K562 (cell line): ENCODE results near the gene ENTPD8. TPM values are rescaled to one million over a fixed set of nuclear protein-coding genes. Genes with fewer than 3 reads are reported as not detected.

Experiments
- ATAC-seq: fragments of 200-7000 bp; cut with Tn5 transposase; 3 replicates; pipeline ENCODE4 v1.9.1; 2020; ENCODE audit warnings: moderate library complexity
- BruUV-seq: library from RNA; stranded (reverse); fragments of 400-500 nt; replicated peaks from 2 replicates; lab custom pipeline; 2021; lab: Mats Ljungman, UMichigan
- CTCF ChIA-PET: fragments of 300-600 bp; formaldehyde crosslinking; extraction: SDS; loops from one replicate; lab custom pipeline; 2021; ENCODE audit warnings: low intra/inter-chr PET ratio; lab: Yijun Ruan, JAX
- POLR2A ChIA-PET: fragments of 300-600, 350-650 bp; sonication (Branson Sonifier 250); formaldehyde crosslinking; extraction: SDS; loops from one replicate; lab custom pipeline; 2021; ENCODE audit warnings: antibody characterized with exemption, inconsistent platforms; lab: Yijun Ruan, JAX
- DNase-seq, 4 experiments: peaks; one replicate each; pipeline versions ENCODE4 v3.0.0 to v3.0.0-alpha.2; 2011 to 2018; ENCODE audit warnings: low spot score in 3 of 4, mixed read lengths in 3 of 4; ENCODE audit errors: extremely low read depth in 1 of 4
- FAIRE-seq: peaks from 2 replicates; lab custom pipeline; 2011; peaks lifted over from hg19 to GRCh38; lab: Jason Lieb, UNC
- H2AFZ ChIP-seq: 2 replicates; pipeline ENCODE4 v1.6.0; 2011; ENCODE audit warnings: low read depth, low read length, control low read depth, inconsistent platforms
- H3K27ac ChIP-seq: fragments of 200-600 bp; 3 replicates; pipeline ENCODE4 v1.8.0; 2011; ENCODE audit warnings: low read depth, mild to moderate bottlenecking, control low read depth, inconsistent platforms, low read length, moderate library complexity, mixed read lengths; ENCODE audit errors: extremely low read depth
- H3K27me3 ChIP-seq, 2 experiments: fragments of 300-600 bp in 1 of 2; 2 replicates in 1 of 2; 3 replicates in 1 of 2; pipeline versions ENCODE4 v1.6.0 to v1.8.0; 2011; ENCODE audit warnings: inconsistent platforms in 2 of 2, low read length in 2 of 2, mild to moderate bottlenecking in 1 of 2, mixed read lengths in 1 of 2, moderate library complexity in 1 of 2; ENCODE audit not compliant: control insufficient read depth in 2 of 2, insufficient read depth in 2 of 2
- H3K36me3 ChIP-seq: fragments of 300-600 bp; 3 replicates; pipeline ENCODE4 v1.8.0; 2011; ENCODE audit warnings: mild to moderate bottlenecking, low read length, inconsistent platforms; ENCODE audit not compliant: control insufficient read depth, insufficient read depth
- H3K4me1 ChIP-seq, 2 experiments: fragments of 200-600 bp in 1 of 2; replicated peaks in 1 of 2; 2 replicates in 1 of 2; 3 replicates in 1 of 2; pipeline versions ENCODE4 v1.5.1 to v1.8.0; 2011; ENCODE audit warnings: inconsistent platforms in 2 of 2, low read length in 2 of 2, mild to moderate bottlenecking in 1 of 2, mixed read lengths in 1 of 2, moderate library complexity in 1 of 2; ENCODE audit not compliant: control insufficient read depth in 2 of 2, insufficient read depth in 2 of 2
- H3K4me2 ChIP-seq: 2 replicates; pipeline ENCODE4 v1.6.1; 2011; ENCODE audit warnings: low read length, control low read depth, inconsistent platforms, mixed read lengths; ENCODE audit not compliant: insufficient read depth
- H3K4me3 ChIP-seq: fragments of 200-600 bp; sonication (generic), shearing (Covaris generic); 2 replicates; pipeline ENCODE4 v1.5.1; 2016; ENCODE audit warnings: control low read depth, inconsistent platforms
- H3K79me2 ChIP-seq: fragments of 200-600 bp; 3 replicates; pipeline ENCODE4 v1.8.0; 2011; ENCODE audit warnings: low read length, inconsistent platforms; ENCODE audit not compliant: control insufficient read depth, insufficient read depth
- H3K9ac ChIP-seq, 2 experiments: 2 replicates each; pipeline versions ENCODE4 v1.6.0 to v1.6.1; 2011; ENCODE audit warnings: low read depth in 2 of 2, low read length in 2 of 2, control low read depth in 1 of 2, inconsistent platforms in 1 of 2, mild to moderate bottlenecking in 1 of 2, mixed read lengths in 1 of 2; ENCODE audit not compliant: insufficient read depth in 1 of 2
- H3K9me1 ChIP-seq: one replicate; pipeline ENCODE4 v1.6.0; 2011; ENCODE audit warnings: inconsistent platforms, mild to moderate bottlenecking, low read length, moderate library complexity; ENCODE audit not compliant: control insufficient read depth, insufficient read depth
- H3K9me3 ChIP-seq: replicated peaks from 2 replicates; pipeline ENCODE4 v1.5.1; 2011; ENCODE audit warnings: low read depth, low read length, inconsistent platforms; ENCODE audit not compliant: control insufficient read depth, insufficient read depth
- H4K20me1 ChIP-seq: replicated peaks from 2 replicates; pipeline ENCODE4 v1.6.1; 2011; ENCODE audit warnings: low read length, inconsistent platforms, mixed read lengths; ENCODE audit not compliant: control insufficient read depth, insufficient read depth
- ASH1L ChIP-seq: fragments of 450-650 bp; IDR thresholded peaks from 2 replicates; pipeline ENCODE4 v1.6.1; 2018; ENCODE audit warnings: borderline replicate concordance, mild to moderate bottlenecking, low read depth; ENCODE audit not compliant: partially characterized antibody
- ATF4 ChIP-seq: fragments of 450-650 bp; formaldehyde crosslinking; IDR thresholded peaks from 2 replicates; pipeline ENCODE4 v1.4.0; 2022; ENCODE audit warnings: mild to moderate bottlenecking, moderate library complexity
- BRCA1 ChIP-seq, 2 experiments: fragments of 450-650 bp in 1 of 2; sonication (generic) in 1 of 2; formaldehyde crosslinking in 1 of 2; IDR thresholded peaks; 2 replicates each; pipeline versions ENCODE4 v1.5.0 to v1.6.1; 2017 to 2020; ENCODE audit warnings: mild to moderate bottlenecking in 1 of 2, missing genetic modification reagents in 1 of 2
- CREB5 ChIP-seq: fragments of 250-450 bp; sonication (Bioruptor Pico); IDR thresholded peaks from 2 replicates; pipeline ENCODE4 v1.5.0; 2020; ENCODE audit warnings: mild to moderate bottlenecking
- E2F1 ChIP-seq: sonication (generic); formaldehyde crosslinking; IDR thresholded peaks from 2 replicates; pipeline ENCODE4 v1.8.1; 2023; ENCODE audit warnings: mild to moderate bottlenecking, missing genetic modification reagents, moderate library complexity
- KLF16 ChIP-seq: IDR thresholded peaks from 2 replicates; pipeline ENCODE4 v1.6.1; 2016; ENCODE audit warnings: antibody characterized with exemption
- LCOR ChIP-seq: sonication (generic); formaldehyde crosslinking; IDR thresholded peaks from 2 replicates; pipeline ENCODE4 v1.8.0; 2022; ENCODE audit warnings: mild to moderate bottlenecking, missing genetic modification reagents
- NR3C1 ChIP-seq: sonication (generic); formaldehyde crosslinking; IDR thresholded peaks from 2 replicates; pipeline ENCODE4 v1.8.1; 2022; ENCODE audit warnings: missing genetic modification reagents
- NR4A1 ChIP-seq, 2 experiments: fragments of 250-450 bp in 1 of 2; fragments of 450-650 bp in 1 of 2; sonication (Bioruptor Pico) in 1 of 2; IDR thresholded peaks; 2 replicates each; pipeline versions ENCODE4 v1.4.0 to v1.6.1; 2016 to 2020; ENCODE audit warnings: mild to moderate bottlenecking in 2 of 2, missing compliant biosample characterization in 1 of 2, missing genetic modification characterization in 1 of 2, moderate library complexity in 1 of 2
- PHB ChIP-seq: fragments of 250-450 bp; sonication (Bioruptor Pico); IDR thresholded peaks from 2 replicates; pipeline ENCODE4 v1.5.0; 2021
- PML ChIP-seq: IDR thresholded peaks from 2 replicates; pipeline ENCODE4 v1.6.1; 2012; ENCODE audit warnings: low read length, inconsistent platforms
- SMAD1 ChIP-seq: fragments of 150-350 bp; IDR thresholded peaks from 2 replicates; pipeline ENCODE4 v1.6.1; 2014; ENCODE audit warnings: low read length, low read depth; ENCODE audit not compliant: partially characterized antibody
- SMAD2 ChIP-seq: fragments of 150-350 bp; IDR thresholded peaks from 2 replicates; pipeline ENCODE4 v1.6.1; 2014; ENCODE audit warnings: low read depth, mild to moderate bottlenecking, low read length
- ZNF384 ChIP-seq: IDR thresholded peaks from 2 replicates; pipeline ENCODE4 v1.6.1; 2012; ENCODE audit warnings: low read depth, low read length, improper control_type of control experiment
- WGBS: fragments of 100-300 bp; shearing (Covaris generic); methylation state at CpG from one replicate; pipeline ENCODE4 v1.1.6; 2016; ENCODE audit warnings: low coverage, mixed read lengths; ENCODE audit not compliant: insufficient coverage; ENCODE audit errors: missing lambda C conversion rate; 5-methylcytosine and 5-hydroxymethylcytosine counted together
- in situ Hi-C: fragments of 300-500 bp; cut with MboI; formaldehyde crosslinking; loops from 4 replicates; pipeline ENCODE4 v1.15.0; 2018; ENCODE audit warnings: inconsistent platforms, mixed read lengths
- intact Hi-C: fragments of 100-400 bp; cut with micrococcal nuclease; formaldehyde crosslinking; loops from 2 replicates; pipeline ENCODE4 v1.14.2; 2022
- polyA plus RNA-seq, 8 experiments: library from polyadenylated mRNA; depleted of rRNA in 4 of 8; stranded (reverse) in 5 of 8; unstranded in 3 of 8; fragments of >200 nt; fragmentation: Nextera tagmentation in 2 of 8; fragmentation: Illumina TruSeq in 1 of 8; extraction: Ambion mirVana in 2 of 8; extraction: Trizol in 1 of 8; gene quantifications; 2 replicates each; pipeline versions ENCODE4 v1.2.1 to v1.2.3, GENCODE V29; 2011 to 2014; ENCODE audit warnings: inconsistent platforms in 1 of 8, missing spikeins in 1 of 8
- total RNA-seq, 7 experiments: library from RNA; depleted of rRNA in 6 of 7; stranded (reverse); fragments of >200 nt in 6 of 7; fragmentation: Illumina TruSeq in 2 of 7; extraction: Trizol in 2 of 7; gene quantifications; 2 replicates each; pipeline versions ENCODE4 v1.2.1 to v1.2.3, GENCODE V29; 2011 to 2021; ENCODE audit warnings: low replicate concordance in 1 of 7

Gene ENTPD8
- total and polyA plus RNA-seq, 9 of the 15 experiments (the other 6 are each of a cell fraction or from before 2014, with no cell fraction given) = 0.06 to 0.27 (median 0.19) TPM; not detected in 5

- DNase-seq (no peak), ATAC-seq (no peak), FAIRE-seq (no peak)
- no peak overlapping the region for H3K4me2 ChIP-seq
- H4K20me1 ChIP-seq = no peaks in the 10 kb centered on the region
- H3K4me3 ChIP-seq = no peak overlapping the region
- ChIA-PET CTCF (no interaction called here), POLR2A (no interaction called here)
- BruUV-seq = no TSS peak
- H3K9me1 ChIP-seq = no peaks in the 10 kb centered on the region
- H3K4me1 ChIP-seq = peaks cover 14 to 59% of the 10 kb centered on the region in 2 experiments; a peak in 4 of 5 replicates
- no peaks in the 10 kb centered on the region for H3K79me2 ChIP-seq
- H3K36me3 ChIP-seq = no peaks in the 10 kb centered on the region
- intact Hi-C loops = no loop called here
- no peak for TF ChIP-seq ATF4 (CRISPR knock-in tag)
- TF ChIP-seq CREB5 (CRISPR knock-in tag) = no peak
- TF ChIP-seq PHB = no peak
- TF ChIP-seq SMAD1 = no peak
- TF ChIP-seq PML = no peak
- no peak for TF ChIP-seq E2F1
- no peak for TF ChIP-seq LCOR (CRISPR knock-in tag)
- TF ChIP-seq KLF16 = no peak
- no peak for TF ChIP-seq BRCA1 (IDR thresholded peaks at IDR 0.05)
- TF ChIP-seq BRCA1 (CRISPR knock-in tag; IDR thresholded peaks at IDR 0.05) = no peak
- TF ChIP-seq NR4A1 (CRISPR knock-in tag; IDR thresholded peaks at IDR 0.05) = no peak
- no peak for TF ChIP-seq NR4A1 (tag; IDR thresholded peaks at IDR 0.05)
- no peak for TF ChIP-seq SMAD2
- TF ChIP-seq ZNF384 = no peak
- TF ChIP-seq NR3C1 = no peak
- no peak for TF ChIP-seq ASH1L
- H3K9me3 ChIP-seq = no peaks in the 10 kb centered on the region
- H3K27ac ChIP-seq = no peak overlapping the region
- in situ Hi-C loops = no loop called here
- peak overlapping the region in 1 of 2 experiments; percentile 32; a peak in 1 of 4 replicates for H3K9ac ChIP-seq
- no peak overlapping the region for H2AFZ ChIP-seq
- H3K27me3 ChIP-seq = no peaks in the 10 kb centered on the region
- 23% methylated on average over 17 of the region's 18 CpGs for WGBS
These were observed 1.9 kb downstream of the ENTPD8 start for GRCh38 chr9:137439158-137439714.
